Activated T-cell treated with anti-CD3 and anti-CD28 coated beads for 24 hours (primary cell): ENCODE measurements around the gene SLC52A3.

Source experiments
- DNase-seq: peaks from one replicate; pipeline ENCODE4 v3.0.0-alpha.2; 2020; ENCODE audit warnings: low read depth

The SLC52A3 gene

DNA sequence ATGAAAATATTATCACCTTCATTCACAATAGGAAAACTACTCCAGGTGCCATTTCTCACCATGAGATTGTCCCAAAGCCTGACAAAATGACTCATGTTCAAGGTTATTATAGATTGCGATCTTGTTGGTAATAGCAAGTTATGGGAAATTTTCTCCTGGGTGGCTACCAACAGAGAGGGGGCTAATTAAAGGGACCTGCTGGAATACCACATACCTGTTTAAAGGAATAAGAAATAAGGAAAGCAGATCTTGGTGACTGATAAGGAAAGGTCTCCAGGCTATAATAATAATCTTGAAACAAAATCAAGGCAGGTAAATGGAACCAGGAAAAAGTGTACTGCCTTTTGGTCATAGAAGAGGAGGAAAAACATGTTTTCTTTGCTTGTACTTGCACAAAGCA is 1.4 kb downstream of the SLC52A3 start:
- DNase-seq = no peak

DNA sequence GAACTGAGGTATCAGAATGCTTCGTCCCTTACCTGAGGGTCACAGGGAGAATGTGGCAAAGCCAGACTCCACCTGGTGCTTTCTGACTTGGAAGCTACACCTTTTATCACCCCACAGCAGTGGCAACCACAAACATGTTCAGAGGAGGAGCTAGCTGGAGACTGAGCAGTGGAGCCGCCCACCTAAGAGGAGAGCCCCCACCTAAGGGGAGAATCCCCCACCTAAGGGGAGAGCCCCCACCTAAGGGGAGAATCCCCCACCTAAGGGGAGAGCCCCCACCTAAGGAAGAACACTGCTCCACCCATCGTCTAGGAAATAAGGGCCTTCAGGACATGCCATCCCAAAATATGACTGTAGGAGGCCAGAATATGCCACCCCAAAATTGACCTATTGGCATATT is 4.0 kb downstream of the SLC52A3 start:
- DNase-seq = no peak

- no peak for DNase-seq
Observed at GRCh38 chr20:761418-762381, 6.6 kb downstream of the SLC52A3 start.

DNA sequence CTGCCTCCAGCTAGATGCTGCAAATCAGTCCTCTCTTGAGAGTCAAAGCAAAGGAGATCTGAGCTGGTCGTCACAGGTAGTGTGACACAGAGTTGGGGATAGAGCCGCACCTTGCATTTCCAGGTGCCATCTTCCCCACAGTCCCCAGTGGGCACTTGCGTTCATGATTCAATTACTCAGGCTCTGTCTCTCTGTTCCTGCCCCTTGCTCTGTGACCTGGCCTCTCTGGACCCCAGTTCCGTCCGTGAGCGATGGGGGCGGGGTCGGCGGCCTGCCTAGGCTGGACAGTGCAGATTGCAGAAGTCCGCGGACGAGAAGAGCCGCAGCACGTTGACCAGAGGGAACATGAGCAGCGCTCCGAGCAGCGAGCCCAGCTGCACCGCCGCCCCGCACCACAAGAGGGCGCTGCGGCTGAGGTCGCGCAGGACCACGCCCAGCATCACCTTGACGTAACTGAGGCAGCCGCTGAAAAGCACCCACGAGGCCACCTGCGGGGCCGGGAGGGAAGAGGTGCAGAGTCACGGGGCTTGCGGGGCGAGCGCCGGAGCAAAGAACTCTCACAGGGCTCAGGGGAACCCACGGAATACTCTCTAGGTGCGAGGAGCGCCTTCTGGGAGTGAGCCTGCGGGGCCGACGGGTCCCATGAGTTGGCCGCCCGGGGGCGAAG is 7.4 kb downstream of the SLC52A3 start:
- DNase-seq = peak; percentile 24

GRCh38 chr20:757506-757905 is 10.8 kb downstream of the SLC52A3 start:
- DNase-seq = no peak

- no peak for DNase-seq
Observed at GRCh38 chr20:755941-756340, 12.4 kb downstream of the SLC52A3 start.

DNA sequence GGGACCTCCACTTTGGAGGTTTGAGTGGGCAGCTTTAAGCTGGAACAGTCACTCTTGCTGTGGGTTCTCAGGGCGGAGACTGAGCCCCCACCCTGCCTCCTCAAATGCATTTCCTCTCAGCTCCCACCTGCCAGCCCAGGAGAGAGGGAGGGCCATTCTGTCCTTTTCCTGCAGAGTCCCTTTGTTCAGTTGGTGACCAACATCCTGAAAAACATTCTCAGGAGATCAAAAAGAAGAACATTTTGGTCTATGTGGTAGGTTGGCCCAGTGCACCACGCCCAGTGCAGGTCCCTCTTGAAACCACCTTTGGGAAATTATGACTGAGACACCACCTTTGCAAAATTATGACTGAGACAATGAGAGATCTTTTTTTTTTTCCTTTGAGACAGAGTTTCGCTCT is 13.4 kb downstream of the SLC52A3 start:
- no peak for DNase-seq

- DNase-seq = no peak
Observed at GRCh38 chr20:753897-754635, 14.2 kb downstream of the SLC52A3 start.

DNA sequence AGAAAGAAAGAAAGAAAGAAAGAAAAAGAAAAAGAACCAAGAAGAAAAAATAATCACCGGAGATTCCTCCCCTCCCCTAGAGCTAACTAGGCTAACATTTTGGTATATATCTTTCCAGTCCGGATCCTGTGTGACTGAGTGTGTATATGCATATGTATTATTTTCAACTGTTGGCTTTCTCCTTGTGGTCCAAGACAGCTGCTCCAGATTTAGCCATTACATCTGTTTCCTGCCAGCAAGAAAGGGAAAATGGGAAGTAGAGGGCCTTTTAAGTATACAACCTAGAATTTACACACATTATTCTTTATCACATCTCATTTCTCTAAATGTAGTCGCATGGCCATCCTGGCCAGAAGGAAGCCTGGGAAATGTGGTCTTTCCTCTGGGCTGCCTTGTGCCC is 15.2 kb downstream of the SLC52A3 start:
- no peak for DNase-seq

- DNase-seq = no peak
Observed at GRCh38 chr20:752291-752690, 16.0 kb downstream of the SLC52A3 start.

- no peak for DNase-seq
Observed at GRCh38 chr20:751761-752160, 16.5 kb downstream of the SLC52A3 start.

GRCh38 chr20:750801-751200 is 17.5 kb downstream of the SLC52A3 start:
- DNase-seq = no peak

DNA sequence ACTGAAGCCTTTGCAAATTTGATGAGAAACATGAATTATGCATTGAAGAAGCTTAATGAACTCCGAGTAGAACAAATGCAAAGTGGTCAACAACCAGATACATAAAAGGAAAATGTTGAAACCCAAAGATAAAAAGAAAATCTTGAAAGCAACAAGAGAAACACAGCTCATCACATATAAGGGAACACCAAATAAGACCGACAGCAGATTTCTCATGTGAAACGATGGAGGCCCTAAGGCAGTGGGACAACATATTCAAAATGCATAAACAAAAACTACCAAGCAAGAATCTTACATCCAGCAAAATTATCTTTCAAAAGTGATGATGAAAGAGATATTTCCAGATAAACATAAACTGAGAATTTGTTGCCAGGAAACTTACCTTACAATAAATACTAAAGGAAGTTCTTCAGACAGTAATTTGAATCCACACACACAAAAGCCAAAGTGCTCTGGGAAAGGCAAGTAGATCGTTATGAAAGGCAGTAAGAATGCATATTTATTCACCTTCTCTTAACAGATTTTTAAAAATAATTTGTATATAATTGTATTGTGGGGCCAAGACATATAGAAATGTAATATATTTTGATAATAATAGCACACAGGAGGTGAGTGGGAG is 22.5 kb downstream of the SLC52A3 start:
- no peak for DNase-seq

DNA sequence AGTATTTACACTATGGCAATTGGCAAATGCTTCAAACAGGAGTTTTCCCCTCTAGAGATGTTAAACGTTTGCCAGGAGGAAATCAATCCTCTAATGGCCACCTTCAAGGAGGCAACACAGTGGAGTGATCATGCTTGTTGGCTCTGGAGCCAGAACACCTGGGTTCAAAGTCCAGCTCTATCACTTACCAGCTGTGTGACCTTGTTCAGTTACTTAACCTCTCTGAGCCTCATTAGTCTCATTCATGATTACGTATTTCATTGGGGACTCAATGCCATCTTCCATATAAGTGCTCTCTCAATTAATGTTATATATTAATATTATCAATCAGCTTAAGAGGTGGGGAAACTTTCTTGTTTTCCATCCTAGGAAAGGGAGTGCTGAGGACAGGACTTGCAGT is 26.1 kb downstream of the SLC52A3 start:
- DNase-seq = no peak

DNA sequence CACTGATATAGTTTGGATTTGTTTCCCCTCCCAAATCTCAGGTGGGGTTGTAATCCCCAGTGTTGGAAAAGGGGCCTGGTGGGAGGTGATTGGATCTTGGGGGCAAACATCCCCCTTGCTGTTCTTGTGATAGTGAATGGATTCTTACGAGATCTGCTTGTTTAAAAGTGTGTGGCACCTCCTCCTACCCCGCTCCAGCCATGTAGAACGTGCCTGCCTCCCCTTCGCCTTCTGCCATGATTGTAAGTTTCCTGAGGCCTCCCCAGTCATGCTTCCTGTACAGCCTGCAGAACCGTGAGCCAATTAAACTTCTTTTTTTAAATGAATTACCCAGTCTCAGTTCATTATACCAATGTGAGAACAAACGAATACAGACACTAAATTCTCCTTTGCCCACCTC is 26.7 kb downstream of the SLC52A3 start:
- no peak for DNase-seq

- no peak for DNase-seq
Observed at GRCh38 chr20:740162-740561, 28.1 kb downstream of the SLC52A3 start.

DNA sequence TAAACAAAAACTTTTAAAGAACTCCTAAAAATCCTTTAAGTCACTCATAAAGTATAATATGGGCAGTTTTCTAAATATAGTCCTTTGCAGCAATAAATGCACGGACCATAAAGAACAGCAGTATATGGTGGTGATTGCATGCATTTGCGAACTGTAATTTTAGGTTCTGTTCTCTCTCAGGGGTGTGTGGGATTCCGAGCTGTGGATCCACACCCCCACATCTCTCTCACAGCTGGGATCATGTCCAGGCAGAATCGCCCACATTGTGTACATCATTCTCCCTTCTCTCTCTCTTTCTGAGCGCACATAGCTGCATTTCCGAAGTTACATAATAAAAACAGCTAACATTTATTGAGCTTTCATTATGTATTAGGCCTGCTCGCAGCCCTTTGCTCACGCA is 28.6 kb downstream of the SLC52A3 start:
- no peak for DNase-seq

DNA sequence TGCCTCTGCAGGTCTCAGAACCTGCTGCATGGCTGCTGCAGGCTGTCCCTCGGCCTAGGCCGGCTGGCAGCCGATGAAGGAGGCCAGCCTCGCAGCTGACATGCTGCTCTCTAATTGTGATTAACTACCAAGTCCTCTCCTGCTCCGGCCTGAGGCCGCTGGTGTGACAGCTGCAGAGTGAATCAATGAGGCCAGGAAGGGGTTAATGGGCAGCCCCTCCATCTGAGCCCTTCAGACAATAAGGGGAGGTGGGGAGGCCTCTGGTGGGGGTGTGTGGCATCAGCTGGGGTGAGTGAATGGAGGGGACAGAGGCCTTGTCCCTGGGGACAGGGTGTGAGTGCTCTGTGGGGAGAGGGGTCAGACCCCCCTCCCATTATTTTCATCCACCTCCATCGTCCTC is 34.4 kb downstream of the SLC52A3 start:
- DNase-seq = no peak

DNA sequence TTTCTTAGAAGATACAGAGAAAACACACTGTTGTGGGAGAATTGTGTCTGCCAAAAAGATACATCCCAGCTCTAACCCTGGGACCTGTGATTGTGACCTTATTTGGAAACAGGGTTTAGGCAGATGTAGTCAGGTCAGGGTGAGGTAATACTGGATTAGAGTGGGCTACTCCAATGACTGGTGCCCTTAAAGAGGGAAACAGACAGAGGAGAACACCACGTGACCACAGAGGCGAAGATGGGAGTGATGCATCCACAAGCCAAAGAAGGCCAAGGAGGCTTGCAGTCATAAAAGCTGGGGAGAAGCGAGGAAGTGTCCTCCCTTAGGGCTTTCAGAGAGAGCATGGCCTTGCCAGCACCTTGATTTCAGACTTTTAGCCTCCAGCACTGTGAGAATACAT is 35.6 kb downstream of the SLC52A3 start:
- DNase-seq = no peak

DNA sequence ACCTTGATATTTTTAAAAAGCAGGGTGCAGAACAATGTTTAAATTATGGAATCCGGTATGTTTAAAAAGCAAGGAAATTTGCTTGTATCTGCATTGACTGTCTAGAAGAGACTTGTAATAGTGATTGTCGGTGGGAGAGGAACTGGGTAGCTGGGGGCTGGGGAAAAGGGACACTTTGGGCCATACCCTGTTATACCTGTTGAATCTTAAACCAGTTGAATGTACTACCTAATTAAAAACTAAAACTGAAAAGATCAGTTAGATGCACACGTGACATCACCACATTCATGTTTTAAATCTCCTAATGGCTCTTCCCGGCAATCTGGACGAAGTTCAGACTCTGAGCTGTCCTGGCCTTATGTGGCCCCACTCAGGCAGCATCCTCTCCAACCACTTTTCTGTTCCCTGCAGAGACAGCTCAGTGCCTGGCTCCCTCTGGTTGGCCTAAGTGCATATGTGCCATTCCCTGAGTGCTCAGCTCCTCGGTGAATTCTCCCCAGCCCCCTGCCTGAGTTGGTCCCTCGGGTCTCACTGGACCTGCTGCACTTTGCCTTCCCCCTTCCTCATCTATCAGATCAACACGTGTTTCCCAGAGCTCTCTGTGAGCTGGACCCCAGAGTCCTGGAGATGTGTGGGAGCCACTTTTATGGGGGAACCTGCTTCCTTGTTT is 36.3 kb downstream of the SLC52A3 start:
- DNase-seq = no peak

- DNase-seq = no peak
Observed at GRCh38 chr20:730005-730404, 38.3 kb downstream of the SLC52A3 start.
